Tibial nerve (tissue), 4 donors: ENCODE measurements around the gene KIFC1. TPM values are rescaled to one million over a fixed set of nuclear protein-coding genes. Genes with fewer than 3 reads are reported as not detected.

Experiments used
- DNase-seq, 2 donors: peaks; one replicate each; pipeline ENCODE4 v3.0.0-alpha.2; 2019; ENCODE audit warnings: low spot score in 2 of 2
- H3K27ac ChIP-seq, 4 donors: fragments of 200-600 bp; sonication (generic) in 3 of 4; one replicate each; pipeline ENCODE4 v1.5.1; 2017 to 2019; ENCODE audit warnings: mild to moderate bottlenecking in 1 of 4
- H3K27me3 ChIP-seq, 2 donors: fragments of 200-600 bp; sonication (generic) in 1 of 2; one replicate each; pipeline versions ENCODE4 v1.5.1 to v1.6.0; 2017 to 2019
- H3K36me3 ChIP-seq, 3 donors: fragments of 200-600 bp; sonication (generic); one replicate each; pipeline ENCODE4 v1.5.1; 2018 to 2019
- H3K4me1 ChIP-seq, 4 donors: fragments of 200-600 bp; sonication (generic) in 3 of 4; one replicate each; pipeline ENCODE4 v1.5.1; 2017 to 2019
- H3K4me3 ChIP-seq, 4 donors: fragments of 200-600 bp; sonication (generic) in 3 of 4; one replicate each; pipeline ENCODE4 v1.5.1; 2017 to 2019; ENCODE audit warnings: mild to moderate bottlenecking in 1 of 4, moderate library complexity in 1 of 4
- H3K9me3 ChIP-seq, 4 donors: fragments of 200-600 bp; sonication (generic) in 3 of 4; one replicate each; pipeline ENCODE4 v1.5.1; 2017 to 2019
- CTCF ChIP-seq, 5 experiments: fragments of 200-600 bp in 3 of 5; fragments of 450-650 bp in 2 of 5; sonication (generic) in 3 of 5; IDR thresholded peaks; one replicate each; pipeline ENCODE4 v1.5.1; 2016 to 2019; ENCODE audit warnings: antibody characterized with exemption in 5 of 5, mild to moderate bottlenecking in 3 of 5, moderate library complexity in 2 of 5
- EP300 ChIP-seq, 2 donors: sonication (generic); formaldehyde crosslinking; IDR thresholded peaks; one replicate each; pipeline ENCODE4 v1.6.1; 2017; ENCODE audit warnings: antibody characterized with exemption in 2 of 2, mild to moderate bottlenecking in 1 of 2
- POLR2A ChIP-seq, 2 donors: fragments of 450-650 bp; IDR thresholded peaks; one replicate each; pipeline ENCODE4 v1.6.1; 2017; ENCODE audit warnings: antibody characterized with exemption in 2 of 2, mild to moderate bottlenecking in 2 of 2, moderate library complexity in 2 of 2
- WGBS, 2 donors: methylation state at CpG; one replicate each; pipeline ENCODE4 v1.1.5; 2018; 5-methylcytosine and 5-hydroxymethylcytosine counted together
- total RNA-seq, 4 donors: library from RNA; depleted of rRNA; stranded (reverse); fragments of >200 nt; gene quantifications; one replicate each; pipeline ENCODE4 v1.1.0, GENCODE V29; 2016

KIFC1 gene
- total RNA-seq, 4 donors from 2014 or later: 0.42 to 3.6 (median 2.1) TPM

DNA sequence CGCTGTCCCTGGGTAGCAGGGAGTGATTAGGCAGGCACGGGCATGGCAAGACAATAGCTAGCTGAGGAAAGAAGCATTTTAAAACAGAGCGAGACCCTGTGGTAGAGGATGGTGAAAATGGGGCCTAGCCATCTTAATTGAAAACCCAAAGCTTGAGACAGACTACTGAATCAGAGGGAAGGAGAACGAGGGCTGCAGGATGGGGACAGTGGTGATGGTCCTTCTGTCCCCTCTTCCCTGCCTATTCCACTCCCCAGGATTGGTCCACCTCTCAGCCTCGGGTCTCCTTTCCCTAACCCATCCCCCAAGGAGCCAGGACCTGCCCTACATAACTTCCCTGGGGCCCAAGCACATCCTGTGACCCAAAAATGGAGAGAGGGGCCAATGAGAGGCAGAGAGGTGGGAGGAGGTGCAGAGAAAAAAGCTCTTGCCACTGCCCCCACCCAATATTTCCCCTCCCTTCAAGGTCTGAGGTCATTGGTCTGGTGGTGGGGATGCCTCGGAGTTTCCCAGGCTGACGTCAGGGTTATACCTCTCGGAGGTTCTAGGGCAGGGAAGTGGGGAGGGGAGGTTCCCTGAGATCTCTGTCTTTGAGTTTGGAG is 27.2 kb downstream of the KIFC1 start:
- no peak for DNase-seq
- H3K27me3 ChIP-seq: no peaks in the 10 kb centered on the region
- H3K36me3 ChIP-seq: peaks cover 0 to 27% (median 7%) of the 10 kb centered on the region in 3 donors
- no peak for TF ChIP-seq POLR2A (IDR thresholded peaks at IDR 0.05)
- no peak for TF ChIP-seq CTCF (IDR thresholded peaks at IDR 0.05)
- no peak for TF ChIP-seq EP300 (IDR thresholded peaks at IDR 0.05)
- peak overlapping the region; percentile 22 to 80 (median 61) for H3K4me3 ChIP-seq
- H3K4me1 ChIP-seq: peaks cover 0 to 61% (median 23%) of the 10 kb centered on the region in 4 donors
- WGBS, 2 donors: 28 to 30% methylated on average over 8 of the region's 8 CpGs
- H3K9me3 ChIP-seq: no peaks in the 10 kb centered on the region
- H3K27ac ChIP-seq: peak overlapping the region; percentile 97 to 98 (median 97)

- Histone ChIP-seq H3K27me3 (no peaks in the 10 kb centered on the region), H3K36me3 (peaks cover 0 to 17% (median 2%) of the 10 kb centered on the region in 3 donors), H3K4me3 (peak within 1 kb of the TSS; percentile 13 to 51 (median 28)), H3K27ac (peak within 1 kb of the TSS; percentile 97 to 98 (median 97)), H3K4me1 (peaks cover 0 to 59% (median 28%) of the 10 kb centered on the region in 4 donors), H3K9me3 (no peaks in the 10 kb centered on the region)
- 3 to 4% methylated on average over 21 to 22 of the region's 22 CpGs for WGBS, 2 donors
- peak; percentile 52 to 65 for DNase-seq
- TF ChIP-seq EP300 (IDR thresholded peaks at IDR 0.05) (peak in 1 of 2 donors; percentile 7), POLR2A (IDR thresholded peaks at IDR 0.05) (no peak)
Observed at GRCh38 chr6:33419580-33420490, 28.2 kb downstream of the KIFC1 start, which contains the start of gene SYNGAP1. Gene SYNGAP1 (plus strand): TSS chr6:33420065. CDS start chr6:33420265, 200 bp downstream.

- H3K4me1 ChIP-seq: peaks cover 0 to 54% (median 32%) of the 10 kb centered on the region in 4 donors
- H3K27me3 ChIP-seq: no peaks in the 10 kb centered on the region
- TF ChIP-seq POLR2A (IDR thresholded peaks at IDR 0.05) (no peak), EP300 (IDR thresholded peaks at IDR 0.05) (no peak), CTCF (IDR thresholded peaks at IDR 0.05) (no peak)
- no peaks in the 10 kb centered on the region for H3K9me3 ChIP-seq
- H3K4me3 ChIP-seq: peak overlapping the region in 2 of 4 donors; percentile 20 to 51
- DNase-seq: no peak
- H3K36me3 ChIP-seq: peaks cover 0 to 8% (median 0%) of the 10 kb centered on the region in 3 donors
- peak overlapping the region in 3 of 4 donors; percentile 97 to 98 (median 97) for H3K27ac ChIP-seq
- 58% methylated on average over 6 of the region's 6 CpGs for WGBS, 2 donors
Observed at GRCh38 chr6:33420491-33421343, 29.1 kb downstream of the KIFC1 start.

GRCh38 chr6:33421344-33421643 is 29.7 kb downstream of the KIFC1 start:
- DNase-seq: no peak
- WGBS, 2 donors: 86% methylated on average over 2 of the region's 2 CpGs
- H3K27ac ChIP-seq: peak overlapping the region in 1 of 4 donors; percentile 98
- peaks cover 0 to 2% (median 0%) of the 10 kb centered on the region in 3 donors for H3K36me3 ChIP-seq
- no peaks in the 10 kb centered on the region for H3K9me3 ChIP-seq
- no peak for TF ChIP-seq CTCF (IDR thresholded peaks at IDR 0.05)
- no peak for TF ChIP-seq EP300 (IDR thresholded peaks at IDR 0.05)
- no peak for TF ChIP-seq POLR2A (IDR thresholded peaks at IDR 0.05)
- no peak overlapping the region for H3K4me3 ChIP-seq
- no peaks in the 10 kb centered on the region for H3K27me3 ChIP-seq
- peaks cover 0 to 50% (median 27%) of the 10 kb centered on the region in 4 donors for H3K4me1 ChIP-seq

DNA sequence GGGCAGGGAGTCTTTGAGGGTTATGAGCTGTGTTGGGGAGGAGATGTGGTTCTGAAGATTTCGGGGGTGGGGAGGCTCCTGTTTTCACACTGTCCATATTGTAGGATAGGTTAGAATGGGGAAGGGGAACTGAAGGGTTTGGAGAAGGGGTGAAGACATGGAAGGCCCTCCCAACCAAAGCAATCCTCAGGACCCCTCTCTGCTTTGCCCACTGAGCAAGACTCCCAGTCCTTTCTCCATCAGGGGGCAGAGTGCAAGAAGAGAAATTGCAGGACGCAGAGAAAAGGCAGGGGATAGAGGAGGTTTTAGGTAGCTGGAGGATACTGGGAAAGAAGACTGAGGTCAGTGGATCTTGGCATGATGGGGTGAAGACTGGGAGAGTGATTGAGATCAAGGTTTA is 32.2 kb downstream of the KIFC1 start:
- 96 to 100% methylated on average over 2 of the region's 2 CpGs for whole genome bisulfite sequencing, 2 donors
- TF ChIP-seq CTCF (IDR thresholded peaks at IDR 0.05) (no peak), EP300 (IDR thresholded peaks at IDR 0.05) (no peak), POLR2A (IDR thresholded peaks at IDR 0.05) (no peak)
- Histone ChIP-seq H3K9me3 (no peaks in the 10 kb centered on the region), H3K4me3 (no peak overlapping the region), H3K36me3 (no peaks in the 10 kb centered on the region), H3K4me1 (peaks cover 0 to 54% (median 29%) of the 10 kb centered on the region in 4 donors), H3K27ac (peak overlapping the region in 2 of 4 donors; percentile 82 to 99), H3K27me3 (no peaks in the 10 kb centered on the region)
- DNase-seq: no peak
